ENCODE data around the gene COX15. TPM values are rescaled to one million over a fixed set of nuclear protein-coding genes. Genes with fewer than 3 reads are reported as not detected.

COX15 gene
- total and polyA plus RNA-seq, 2 donors: 17.5 to 23.7 TPM

DNA sequence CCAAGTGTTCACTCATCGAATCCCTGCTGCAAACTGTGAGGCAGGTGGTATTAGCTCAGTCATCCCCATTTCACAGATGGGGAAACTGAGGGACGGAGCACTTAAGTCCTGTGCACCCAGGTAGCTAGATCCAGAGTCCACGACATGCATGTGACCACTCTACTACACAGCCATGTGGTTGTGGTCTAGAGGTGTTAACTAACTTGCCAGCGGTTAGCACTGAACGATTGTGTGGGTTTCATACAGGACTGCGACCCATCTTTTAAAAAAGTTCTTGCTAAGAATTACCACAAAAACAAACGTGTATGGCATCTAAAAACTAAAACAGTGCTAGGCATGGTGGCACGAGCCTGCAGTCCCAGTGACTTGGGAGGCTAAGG, 34.4 kb upstream of the COX15 start:
- Histone ChIP-seq H3K4me1 (ENCODE audit: control insufficient read depth in 2 of 2, insufficient read depth in 2 of 2, low read length in 2 of 2) (no peaks in the 10 kb centered on the region), H3K4me3 (ENCODE audit: low read length in 2 of 2) (no peak overlapping the region), H3K27ac (ENCODE audit: low read depth in 1 of 2, low read length in 1 of 2) (no peak overlapping the region), H3K36me3 (ENCODE audit: control insufficient read depth in 2 of 2, insufficient read depth in 2 of 2, low read length in 1 of 2) (peaks cover 0 to 2% of the 10 kb centered on the region in 2 donors), H3K27me3 (ENCODE audit: control insufficient read depth in 2 of 2, insufficient read depth in 1 of 2, low read length in 1 of 2) (no peaks in the 10 kb centered on the region), H3K9me3 (ENCODE audit: control insufficient read depth in 2 of 2, insufficient read depth in 1 of 2, low read length in 1 of 2) (no peaks in the 10 kb centered on the region)
- no peak for DNase-seq (ENCODE audit: low read depth in 6 of 9, low spot score in 9 of 9)
- WGBS: 79% methylated on average over 8 of the region's 8 CpGs

DNA sequence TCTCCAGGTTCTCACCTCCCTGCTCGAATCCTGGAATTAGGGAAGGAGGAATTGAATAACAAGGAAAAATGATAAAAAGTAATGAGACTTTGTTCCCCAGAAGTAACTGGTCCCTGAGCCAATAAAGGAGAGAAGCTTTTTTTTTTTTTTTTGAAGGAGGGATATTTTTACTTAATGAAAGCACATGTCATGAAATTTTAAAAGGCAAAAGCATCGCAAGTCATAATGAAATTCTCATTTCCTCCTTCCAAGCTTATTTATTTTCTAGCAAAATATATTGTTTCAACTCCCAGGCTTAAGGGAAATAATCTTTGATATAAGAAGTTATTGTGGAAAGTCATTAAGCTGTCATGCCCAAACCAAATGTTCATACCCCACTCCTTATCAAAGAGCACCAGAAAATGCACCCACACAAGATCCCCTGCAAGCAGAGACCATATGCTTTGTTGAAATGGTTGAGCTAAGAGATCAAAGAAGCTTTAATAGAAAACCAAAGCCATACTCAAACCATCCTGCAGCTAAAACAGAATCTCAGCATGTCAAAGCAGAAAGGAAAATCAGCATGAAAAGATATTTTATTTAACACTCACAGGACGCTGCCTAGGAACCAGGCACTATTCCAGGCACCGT, 33.9 kb upstream of the COX15 start:
- WGBS: 94% methylated on average over 4 of the region's 4 CpGs
- no peak for DNase-seq (ENCODE audit: low read depth in 6 of 9, low spot score in 9 of 9)
- Histone ChIP-seq H3K27ac (ENCODE audit: low read depth in 1 of 2, low read length in 1 of 2) (no peak overlapping the region), H3K27me3 (ENCODE audit: control insufficient read depth in 2 of 2, insufficient read depth in 1 of 2, low read length in 1 of 2) (no peaks in the 10 kb centered on the region), H3K4me3 (ENCODE audit: low read length in 2 of 2) (no peak overlapping the region), H3K36me3 (ENCODE audit: control insufficient read depth in 2 of 2, insufficient read depth in 2 of 2, low read length in 1 of 2) (peaks cover 0 to 7% of the 10 kb centered on the region in 2 donors), H3K9me3 (ENCODE audit: control insufficient read depth in 2 of 2, insufficient read depth in 1 of 2, low read length in 1 of 2) (no peaks in the 10 kb centered on the region), H3K4me1 (ENCODE audit: control insufficient read depth in 2 of 2, insufficient read depth in 2 of 2, low read length in 2 of 2) (no peaks in the 10 kb centered on the region)

DNA sequence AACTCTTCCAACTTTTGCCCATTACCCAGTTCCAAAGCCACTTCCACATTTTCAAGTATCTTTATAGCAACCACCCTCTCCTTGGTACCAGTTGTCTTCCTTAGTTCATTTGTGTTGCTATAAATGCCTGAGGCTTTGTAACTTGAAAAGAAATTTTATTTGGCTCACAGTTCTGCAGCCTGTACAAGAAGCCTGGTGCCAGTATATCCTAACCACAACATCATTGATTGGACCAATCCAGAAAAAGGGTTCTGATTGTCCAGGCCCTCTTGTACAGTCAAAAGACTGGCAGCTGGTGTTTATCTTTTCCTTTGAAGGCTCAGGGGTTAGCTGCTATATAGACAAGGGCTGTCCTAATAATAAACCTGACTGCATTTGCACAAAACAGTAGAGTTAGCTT, 29.4 kb upstream of the COX15 start:
- Histone ChIP-seq H3K4me1 (ENCODE audit: control insufficient read depth in 2 of 2, insufficient read depth in 2 of 2, low read length in 2 of 2) (no peaks in the 10 kb centered on the region), H3K4me3 (ENCODE audit: low read length in 2 of 2) (no peak overlapping the region), H3K27me3 (ENCODE audit: control insufficient read depth in 2 of 2, insufficient read depth in 1 of 2, low read length in 1 of 2) (no peaks in the 10 kb centered on the region), H3K9me3 (ENCODE audit: control insufficient read depth in 2 of 2, insufficient read depth in 1 of 2, low read length in 1 of 2) (no peaks in the 10 kb centered on the region), H3K36me3 (ENCODE audit: control insufficient read depth in 2 of 2, insufficient read depth in 2 of 2, low read length in 1 of 2) (peaks cover 31% of the 10 kb centered on the region in 2 donors), H3K27ac (ENCODE audit: low read depth in 1 of 2, low read length in 1 of 2) (no peak overlapping the region)
- no peak for DNase-seq (ENCODE audit: low read depth in 6 of 9, low spot score in 9 of 9)

DNA sequence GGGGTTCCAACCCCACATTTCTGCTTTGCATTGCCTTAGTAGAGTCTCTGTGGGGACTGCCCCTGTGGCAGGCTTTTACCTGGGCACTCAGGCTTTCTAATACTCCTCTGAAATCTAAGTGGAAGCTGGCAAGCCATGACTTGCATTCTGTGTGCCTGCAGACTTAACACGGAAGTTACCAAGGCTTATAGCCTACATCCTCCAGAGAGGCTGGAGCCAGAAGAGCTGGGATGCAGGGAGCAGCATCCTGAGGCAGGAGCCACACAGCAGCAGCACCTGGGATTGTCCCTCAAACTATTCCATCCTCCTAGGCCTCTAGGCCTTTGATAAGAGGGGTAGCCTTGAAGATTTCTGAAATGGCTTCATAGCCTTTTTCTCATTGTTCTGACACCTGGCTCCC, 28.4 kb upstream of the COX15 start:
- Histone ChIP-seq H3K36me3 (ENCODE audit: control insufficient read depth in 2 of 2, insufficient read depth in 2 of 2, low read length in 1 of 2) (peaks cover 35 to 41% of the 10 kb centered on the region in 2 donors), H3K4me3 (ENCODE audit: low read length in 2 of 2) (no peak overlapping the region), H3K27ac (ENCODE audit: low read depth in 1 of 2, low read length in 1 of 2) (no peak overlapping the region), H3K9me3 (ENCODE audit: control insufficient read depth in 2 of 2, insufficient read depth in 1 of 2, low read length in 1 of 2) (no peaks in the 10 kb centered on the region), H3K4me1 (ENCODE audit: control insufficient read depth in 2 of 2, insufficient read depth in 2 of 2, low read length in 2 of 2) (no peaks in the 10 kb centered on the region), H3K27me3 (ENCODE audit: control insufficient read depth in 2 of 2, insufficient read depth in 1 of 2, low read length in 1 of 2) (no peaks in the 10 kb centered on the region)
- no peak for DNase-seq (ENCODE audit: low read depth in 6 of 9, low spot score in 9 of 9)
- 96% methylated on average over 1 of the region's 1 CpG for WGBS

DNA sequence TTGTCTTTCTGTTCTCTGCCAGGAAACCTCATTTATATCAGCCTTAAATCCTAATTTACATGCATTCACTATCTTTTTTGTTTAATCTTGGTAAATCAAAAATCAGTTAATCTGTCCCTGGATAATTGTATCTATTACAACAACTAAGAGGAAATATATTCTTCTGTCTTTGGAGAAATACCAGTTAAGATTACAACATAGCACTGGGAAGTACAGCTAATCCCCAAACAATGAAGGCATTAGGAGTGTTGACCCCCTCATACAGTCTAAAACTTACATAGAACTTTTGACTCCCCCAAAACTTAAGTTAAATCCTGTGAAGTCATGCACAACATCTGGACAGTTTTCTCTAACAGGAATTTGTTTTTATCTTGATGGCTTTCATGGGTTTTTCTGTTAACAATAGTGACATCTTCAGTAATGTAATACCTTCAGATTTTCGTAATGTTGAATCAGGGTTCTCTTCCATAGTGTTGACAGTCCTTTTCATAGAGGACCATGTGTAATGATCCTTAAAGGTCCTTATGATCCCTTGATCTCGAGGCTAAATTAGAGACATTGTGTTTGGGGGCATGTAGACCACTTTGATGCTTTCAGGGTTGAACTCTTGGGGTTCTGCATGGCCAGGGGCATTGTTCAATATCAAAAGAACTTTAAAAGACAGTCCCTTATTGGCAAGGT, 26.4 kb upstream of the COX15 start:
- H3K27ac ChIP-seq (ENCODE audit: low read depth in 1 of 2, low read length in 1 of 2): no peak overlapping the region
- peaks cover 36 to 51% of the 10 kb centered on the region in 2 donors for H3K36me3 ChIP-seq (ENCODE audit: control insufficient read depth in 2 of 2, insufficient read depth in 2 of 2, low read length in 1 of 2)
- no peaks in the 10 kb centered on the region for H3K4me1 ChIP-seq (ENCODE audit: control insufficient read depth in 2 of 2, insufficient read depth in 2 of 2, low read length in 2 of 2)
- no peaks in the 10 kb centered on the region for H3K9me3 ChIP-seq (ENCODE audit: control insufficient read depth in 2 of 2, insufficient read depth in 1 of 2, low read length in 1 of 2)
- DNase-seq (ENCODE audit: low read depth in 6 of 9, low spot score in 9 of 9): no peak
- 99% methylated on average over 2 of the region's 2 CpGs for WGBS
- no peak overlapping the region for H3K4me3 ChIP-seq (ENCODE audit: low read length in 2 of 2)
- H3K27me3 ChIP-seq (ENCODE audit: control insufficient read depth in 2 of 2, insufficient read depth in 1 of 2, low read length in 1 of 2): no peaks in the 10 kb centered on the region

DNA sequence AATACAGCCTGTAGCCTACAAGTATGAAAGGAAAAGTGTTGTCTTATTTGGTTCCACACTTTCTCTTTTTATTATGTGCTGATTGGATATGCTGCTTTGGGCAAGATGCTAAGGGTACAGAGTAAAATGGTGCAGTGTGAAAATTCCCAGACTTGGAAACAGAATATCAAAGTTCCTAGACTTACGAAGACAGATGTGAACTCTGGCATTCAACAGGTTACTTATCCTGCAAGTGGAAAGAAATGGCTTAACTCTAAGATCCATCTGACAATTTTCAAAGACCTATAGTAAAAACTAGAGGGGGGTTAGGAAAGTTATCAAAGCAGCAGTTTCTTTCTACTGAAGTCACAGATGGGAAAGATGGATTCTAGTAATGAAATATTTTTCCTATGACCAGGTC, 24.2 kb upstream of the COX15 start:
- H3K4me3 ChIP-seq (ENCODE audit: low read length in 2 of 2): no peak overlapping the region
- H3K36me3 ChIP-seq (ENCODE audit: control insufficient read depth in 2 of 2, insufficient read depth in 2 of 2, low read length in 1 of 2): peaks cover 37 to 62% of the 10 kb centered on the region in 2 donors
- no peaks in the 10 kb centered on the region for H3K9me3 ChIP-seq (ENCODE audit: control insufficient read depth in 2 of 2, insufficient read depth in 1 of 2, low read length in 1 of 2)
- DNase-seq (ENCODE audit: low read depth in 6 of 9, low spot score in 9 of 9): no peak
- H3K27ac ChIP-seq (ENCODE audit: low read depth in 1 of 2, low read length in 1 of 2): no peak overlapping the region
- H3K4me1 ChIP-seq (ENCODE audit: control insufficient read depth in 2 of 2, insufficient read depth in 2 of 2, low read length in 2 of 2): no peaks in the 10 kb centered on the region
- WGBS: 99% methylated on average over 1 of the region's 1 CpG
- no peaks in the 10 kb centered on the region for H3K27me3 ChIP-seq (ENCODE audit: control insufficient read depth in 2 of 2, insufficient read depth in 1 of 2, low read length in 1 of 2)

DNA sequence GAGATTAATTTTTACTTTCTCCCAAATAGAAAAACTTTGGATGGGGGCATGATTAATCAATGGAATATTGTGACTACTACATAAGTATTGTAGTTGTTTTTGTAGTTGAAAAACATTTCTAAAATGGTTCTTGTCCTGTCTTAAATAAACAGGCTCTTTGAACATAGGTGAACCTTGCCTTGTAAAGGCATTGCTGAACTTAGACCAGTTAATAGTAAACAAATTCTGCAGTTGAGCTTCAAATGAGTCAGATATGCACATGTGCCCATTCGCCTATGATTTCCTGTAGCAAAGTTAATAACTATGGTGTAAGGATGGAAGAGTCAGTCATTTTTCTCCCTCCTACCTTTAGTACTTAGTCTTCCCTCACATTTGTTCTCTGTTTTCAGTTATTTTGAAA, 22.7 kb upstream of the COX15 start:
- Histone ChIP-seq H3K27ac (ENCODE audit: low read depth in 1 of 2, low read length in 1 of 2) (no peak overlapping the region), H3K36me3 (ENCODE audit: control insufficient read depth in 2 of 2, insufficient read depth in 2 of 2, low read length in 1 of 2) (peaks cover 22 to 59% of the 10 kb centered on the region in 2 donors), H3K4me1 (ENCODE audit: control insufficient read depth in 2 of 2, insufficient read depth in 2 of 2, low read length in 2 of 2) (no peaks in the 10 kb centered on the region), H3K4me3 (ENCODE audit: low read length in 2 of 2) (no peak overlapping the region), H3K9me3 (ENCODE audit: control insufficient read depth in 2 of 2, insufficient read depth in 1 of 2, low read length in 1 of 2) (no peaks in the 10 kb centered on the region), H3K27me3 (ENCODE audit: control insufficient read depth in 2 of 2, insufficient read depth in 1 of 2, low read length in 1 of 2) (no peaks in the 10 kb centered on the region)
- no peak for DNase-seq (ENCODE audit: low read depth in 6 of 9, low spot score in 9 of 9)
- 100% methylated on average over 1 of the region's 1 CpG for WGBS

DNA sequence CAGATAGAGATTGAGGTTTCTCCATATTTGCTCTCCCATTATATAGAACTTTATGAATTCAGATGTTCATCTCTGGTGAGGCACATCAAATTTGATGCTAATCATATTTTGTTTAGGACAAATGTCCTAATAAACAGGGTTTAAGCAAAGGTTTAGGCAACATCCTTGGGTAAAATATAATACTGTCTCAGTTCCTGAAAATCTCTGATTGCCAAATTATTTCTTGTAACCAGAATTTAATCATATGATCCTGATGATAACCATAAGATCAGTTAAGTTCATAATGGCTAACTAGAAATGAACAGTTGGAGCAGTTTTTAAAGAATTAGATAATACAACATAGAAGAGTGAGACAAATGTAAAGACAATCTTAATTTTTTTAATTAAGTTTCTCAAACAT, 18.7 kb upstream of the COX15 start:
- peaks cover 19 to 60% of the 10 kb centered on the region in 2 donors for H3K36me3 ChIP-seq (ENCODE audit: control insufficient read depth in 2 of 2, insufficient read depth in 2 of 2, low read length in 1 of 2)
- no peaks in the 10 kb centered on the region for H3K27me3 ChIP-seq (ENCODE audit: control insufficient read depth in 2 of 2, insufficient read depth in 1 of 2, low read length in 1 of 2)
- H3K4me1 ChIP-seq (ENCODE audit: control insufficient read depth in 2 of 2, insufficient read depth in 2 of 2, low read length in 2 of 2): no peaks in the 10 kb centered on the region
- no peak overlapping the region for H3K27ac ChIP-seq (ENCODE audit: low read depth in 1 of 2, low read length in 1 of 2)
- no peak for DNase-seq (ENCODE audit: low read depth in 6 of 9, low spot score in 9 of 9)
- H3K9me3 ChIP-seq (ENCODE audit: control insufficient read depth in 2 of 2, insufficient read depth in 1 of 2, low read length in 1 of 2): no peaks in the 10 kb centered on the region
- no peak overlapping the region for H3K4me3 ChIP-seq (ENCODE audit: low read length in 2 of 2)

DNA sequence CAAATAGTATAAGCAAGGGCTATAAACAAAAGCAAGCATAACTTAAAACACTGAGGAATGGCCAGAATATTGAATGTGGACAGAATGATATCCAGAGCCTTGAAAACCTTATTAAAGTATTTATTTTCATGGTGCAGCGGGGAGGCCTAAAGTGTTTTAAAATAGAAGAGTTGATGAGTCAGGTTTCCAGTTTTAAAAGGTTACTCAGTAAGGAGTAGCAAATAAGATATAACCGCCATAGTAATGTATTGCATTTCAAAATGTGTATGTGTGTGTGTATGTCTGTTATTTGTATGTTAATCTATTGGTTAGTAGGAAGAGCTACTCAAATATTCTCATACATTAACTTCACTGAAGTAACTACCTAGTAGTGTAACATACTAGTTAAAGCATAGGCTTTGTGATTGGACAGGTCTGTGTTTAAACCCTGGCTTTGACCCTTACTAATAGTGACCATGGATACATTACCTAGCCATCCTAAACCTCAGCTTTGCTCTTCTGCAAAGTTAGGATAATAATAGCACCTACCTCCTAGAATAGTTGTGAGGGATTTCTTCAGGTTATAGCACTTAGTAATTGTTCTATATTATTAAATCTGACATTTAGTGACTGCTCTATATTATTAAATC, 17.0 kb upstream of the COX15 start:
- Histone ChIP-seq H3K27me3 (ENCODE audit: control insufficient read depth in 2 of 2, insufficient read depth in 1 of 2, low read length in 1 of 2) (no peaks in the 10 kb centered on the region), H3K9me3 (ENCODE audit: control insufficient read depth in 2 of 2, insufficient read depth in 1 of 2, low read length in 1 of 2) (no peaks in the 10 kb centered on the region), H3K4me3 (ENCODE audit: low read length in 2 of 2) (no peak overlapping the region), H3K4me1 (ENCODE audit: control insufficient read depth in 2 of 2, insufficient read depth in 2 of 2, low read length in 2 of 2) (no peaks in the 10 kb centered on the region), H3K27ac (ENCODE audit: low read depth in 1 of 2, low read length in 1 of 2) (no peak overlapping the region), H3K36me3 (ENCODE audit: control insufficient read depth in 2 of 2, insufficient read depth in 2 of 2, low read length in 1 of 2) (peaks cover 30 to 64% of the 10 kb centered on the region in 2 donors)
- 100% methylated on average over 2 of the region's 2 CpGs for WGBS
- DNase-seq (ENCODE audit: low read depth in 6 of 9, low spot score in 9 of 9): no peak

Measured in thymus (tissue), 11 donors.